Frontal cortex (tissue), 4 donors: ENCODE measurements around the gene USP44. TPM values are rescaled to one million over a fixed set of nuclear protein-coding genes. Genes with fewer than 3 reads are reported as not detected.
A peak's percentile ranks its signal among the peaks of the same experiment; 100 is the strongest.
"Not testable (repeated sequence)": the region's sequence is repeated elsewhere in the genome, so short reads cannot be mapped to it uniquely, and the experiment has no call there.

Source experiments
- DNase-seq, 2 donors: peaks; one replicate each; pipeline ENCODE4 v3.0.0; 2012; ENCODE audit warnings: low spot score in 2 of 2
- FAIRE-seq: peaks from 2 replicates; lab custom pipeline; 2012; peaks lifted over from hg19 to GRCh38; lab: Jason Lieb, UNC
- total RNA-seq: library from RNA; depleted of rRNA; stranded (reverse); fragments of >200 nt; gene quantifications from one replicate; pipeline ENCODE4 v1.2.3, GENCODE V29; 2014
- donor health status: control.
- donor health status: control.
- donor health status: control.

USP44 gene
- total RNA-seq, 1 donor from 2014 or later, result 3.7 TPM

DNA sequence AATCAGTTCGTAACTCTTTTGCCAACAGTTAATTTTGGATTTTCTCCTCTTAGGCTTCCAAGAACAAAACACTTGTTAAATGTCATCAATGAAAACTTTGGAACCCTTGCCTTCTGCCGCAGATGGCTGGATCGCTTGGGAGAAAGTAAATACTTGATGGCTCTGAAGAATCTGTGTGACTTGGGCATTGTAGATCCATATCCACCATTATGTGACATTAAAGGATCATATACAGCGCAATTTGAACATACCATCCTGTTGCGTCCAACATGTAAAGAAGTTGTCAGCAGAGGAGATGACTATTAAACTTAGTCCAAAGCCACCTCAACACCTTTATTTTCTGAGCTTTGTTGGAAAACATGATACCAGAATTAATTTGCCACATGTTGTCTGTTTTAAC lies 37.7 kb downstream of the USP44 start:
- FAIRE-seq, result no peak
- no peak for DNase-seq

GRCh38 chr12:95511977-95512376 lies 39.3 kb downstream of the USP44 start:
- FAIRE-seq (no peak), DNase-seq (no peak)

GRCh38 chr12:95509300-95509699 lies 42.0 kb downstream of the USP44 start:
- DNase-seq (no peak), FAIRE-seq (no peak)

GRCh38 chr12:95506707-95507523 lies 44.4 kb downstream of the USP44 start:
- DNase-seq, result no peak
- FAIRE-seq, result no peak

- DNase-seq (no peak), FAIRE-seq (no peak)
These were observed 46.2 kb downstream of the USP44 start for GRCh38 chr12:95505039-95505438.

DNA sequence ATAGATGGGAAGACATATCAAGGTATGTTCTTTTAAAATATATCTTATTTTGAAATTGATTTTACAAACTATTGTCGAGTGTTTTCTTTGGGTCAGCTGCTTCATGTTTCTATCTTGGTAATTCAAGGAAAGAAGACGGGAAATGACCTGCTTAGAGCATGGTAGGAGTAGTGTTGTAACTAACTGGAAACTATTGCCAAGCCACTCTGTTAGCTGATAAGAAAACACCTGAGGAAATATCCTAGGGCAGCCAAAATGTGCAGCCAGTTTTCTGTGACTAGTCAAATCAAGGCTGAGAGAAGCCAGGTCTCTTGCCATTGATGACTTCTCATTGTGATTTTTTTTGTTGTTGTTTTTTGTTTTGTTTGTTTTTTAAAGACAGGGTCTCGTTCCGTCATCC lies 47.1 kb downstream of the USP44 start:
- DNase-seq, result no peak
- no peak for FAIRE-seq

- no peak for DNase-seq
- FAIRE-seq, result no peak
These were observed 51.5 kb downstream of the USP44 start for GRCh38 chr12:95499772-95500171.

- FAIRE-seq, result no peak
- no peak for DNase-seq
These were observed 52.3 kb downstream of the USP44 start for GRCh38 chr12:95498968-95499367.

- FAIRE-seq (no peak), DNase-seq (no peak)
These were observed 54.2 kb downstream of the USP44 start for GRCh38 chr12:95497031-95497430.

- no peak for FAIRE-seq
- DNase-seq, result no peak
These were observed 55.8 kb downstream of the USP44 start for GRCh38 chr12:95495433-95495832.

- no peak for FAIRE-seq
- DNase-seq, result no peak
These were observed 56.4 kb downstream of the USP44 start for GRCh38 chr12:95494888-95495287.

GRCh38 chr12:95492462-95492861 lies 58.8 kb downstream of the USP44 start:
- DNase-seq (no peak), FAIRE-seq (no peak)

- DNase-seq (no peak), FAIRE-seq (no peak)
These were observed 64.3 kb downstream of the USP44 start for GRCh38 chr12:95487024-95487423.

DNA sequence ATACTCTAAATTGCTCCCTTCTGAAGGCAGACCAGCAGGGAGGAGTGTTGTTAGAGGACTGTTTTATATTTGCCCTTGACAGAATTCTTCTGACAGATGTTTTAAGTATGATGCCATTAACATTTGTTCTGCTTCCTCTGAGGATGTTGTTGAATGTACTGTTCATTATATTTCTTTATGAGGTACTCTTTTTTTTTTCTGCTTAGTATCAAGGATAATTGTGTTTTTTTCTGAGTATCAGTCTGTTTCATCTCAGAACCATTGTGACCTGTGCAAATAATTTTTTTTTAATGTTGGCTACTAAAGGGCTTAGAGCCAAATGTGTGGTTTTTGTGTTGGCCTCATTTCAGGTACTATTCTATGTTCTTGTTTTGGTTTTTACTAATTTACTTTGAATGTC lies 66.8 kb downstream of the USP44 start:
- no peak for DNase-seq
- FAIRE-seq, result no peak

DNA sequence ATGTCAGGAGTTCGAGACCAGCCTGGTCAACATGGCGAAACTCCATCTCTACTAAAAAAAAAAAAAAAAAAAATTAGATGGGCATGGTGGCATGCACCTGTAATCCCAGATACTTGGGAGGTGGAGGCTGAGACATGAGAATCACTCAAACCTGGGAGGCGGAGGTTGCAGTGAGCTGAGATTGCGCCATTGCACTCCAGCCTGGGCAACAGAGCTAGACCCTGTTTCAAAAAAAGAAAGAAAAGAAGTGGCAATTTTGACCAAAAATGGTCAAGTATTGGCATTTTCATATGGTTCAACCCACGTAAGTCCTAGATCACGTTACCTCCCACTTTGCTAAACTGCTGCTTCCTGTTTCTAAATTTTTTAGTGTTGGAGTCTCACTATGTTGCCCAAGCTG lies 68.7 kb downstream of the USP44 start:
- not testable (repeated sequence) for DNase-seq, FAIRE-seq

DNA sequence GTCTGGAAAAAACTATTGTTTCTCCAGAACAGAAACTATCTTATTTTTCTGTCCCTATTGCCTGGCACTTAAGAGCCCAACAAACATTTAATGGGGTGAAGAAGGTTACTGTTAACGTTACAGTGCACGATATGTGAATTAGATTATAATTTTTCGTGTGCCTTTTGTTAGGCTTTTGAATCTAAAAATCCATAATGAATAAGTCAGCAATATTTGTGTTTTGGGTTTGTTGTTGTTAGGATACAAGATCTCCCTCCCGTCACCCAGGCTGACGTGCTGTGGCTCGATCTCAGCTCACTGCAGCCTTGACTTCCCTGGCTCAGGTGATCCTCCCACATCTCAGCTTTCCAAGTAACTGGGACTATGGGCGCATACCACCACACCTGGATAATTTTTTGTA lies 69.4 kb downstream of the USP44 start:
- DNase-seq, result no peak
- FAIRE-seq, result no peak

DNA sequence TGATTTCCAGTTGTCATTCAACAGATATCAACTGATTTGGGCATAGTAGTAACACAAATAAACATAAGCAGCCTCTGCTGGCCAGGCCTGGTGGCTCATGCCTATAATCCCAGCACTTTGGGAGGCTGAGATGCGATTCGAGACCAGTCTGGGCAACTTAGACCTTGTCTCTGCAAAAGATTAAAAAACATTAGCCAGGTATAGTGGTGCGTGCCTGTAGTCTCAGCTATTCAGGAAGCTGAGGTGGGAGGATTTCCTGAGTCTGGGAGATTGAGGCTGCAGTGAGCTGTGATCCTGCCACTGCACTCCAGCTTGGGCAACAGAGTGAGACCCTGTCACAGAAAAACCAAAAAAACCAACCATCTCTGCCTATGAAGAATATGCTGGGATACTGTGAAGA lies 70.2 kb downstream of the USP44 start:
- no peak for DNase-seq
- FAIRE-seq, result no peak

- FAIRE-seq, result no peak
- no peak for DNase-seq
These were observed 71.0 kb downstream of the USP44 start for GRCh38 chr12:95480230-95480629.

GRCh38 chr12:95474660-95474958 lies 76.7 kb downstream of the USP44 start:
- FAIRE-seq, result no peak
- no peak for DNase-seq

DNA sequence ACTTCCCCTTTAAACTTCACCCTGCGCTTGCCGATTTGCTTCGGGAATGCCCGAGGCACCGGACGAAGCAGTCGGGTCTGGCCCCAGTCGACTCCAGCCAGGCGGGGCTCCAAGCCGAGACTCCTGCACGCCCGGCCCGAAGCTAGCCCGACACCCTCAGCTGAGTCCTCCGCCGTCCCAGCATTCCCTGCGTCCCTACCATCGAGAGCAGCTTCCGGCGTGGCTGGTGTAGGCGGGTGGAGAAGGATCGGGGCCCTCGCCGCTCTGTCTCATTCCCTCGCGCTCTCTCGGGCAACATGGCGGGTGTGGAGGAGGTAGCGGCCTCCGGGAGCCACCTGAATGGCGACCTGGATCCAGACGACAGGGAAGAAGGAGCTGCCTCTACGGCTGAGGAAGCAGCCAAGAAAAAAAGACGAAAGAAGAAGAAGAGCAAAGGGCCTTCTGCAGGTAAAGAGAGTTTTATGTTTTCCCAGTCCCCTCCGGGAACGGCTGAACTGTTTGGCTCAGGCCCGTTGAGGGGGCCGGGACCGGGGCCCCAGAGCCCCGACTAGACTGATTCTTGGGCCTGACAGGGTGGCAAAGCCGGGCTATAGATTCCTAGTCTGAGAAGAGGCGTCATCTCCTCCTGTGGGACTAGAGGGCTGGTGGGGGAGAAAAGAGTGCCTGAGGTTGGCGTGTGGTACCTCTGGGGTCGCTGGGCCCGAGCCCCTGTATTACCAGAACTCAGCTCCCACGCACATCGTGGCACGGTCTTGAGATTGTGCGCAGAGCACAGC lies 77.2 kb downstream of the USP44 start, which contains the start of gene METAP2:
TSS of gene METAP2 (plus strand) at position 269 of the 776 bp plus-strand sequence. CDS start at position 297, 28 bp downstream.
- no peak for FAIRE-seq
- peak; percentile 72 to 88 for DNase-seq

GRCh38 chr12:95473231-95473883 lies 77.9 kb downstream of the USP44 start:
- DNase-seq (peak in 1 of 2 donors; percentile 41), FAIRE-seq (no peak)
